Hematopoietic multipotent progenitor cell treated with erythropoietin and hydrocortisone succinate and interleukin-3 and kit ligand, for 15 days (in vitro differentiated cells): ENCODE data around the gene PRKCZ.

Experiments used
- DNase-seq: peaks from one replicate; pipeline ENCODE4 v3.0.0-alpha.2; 2015; ENCODE audit warnings: low spot score

Gene PRKCZ

DNA sequence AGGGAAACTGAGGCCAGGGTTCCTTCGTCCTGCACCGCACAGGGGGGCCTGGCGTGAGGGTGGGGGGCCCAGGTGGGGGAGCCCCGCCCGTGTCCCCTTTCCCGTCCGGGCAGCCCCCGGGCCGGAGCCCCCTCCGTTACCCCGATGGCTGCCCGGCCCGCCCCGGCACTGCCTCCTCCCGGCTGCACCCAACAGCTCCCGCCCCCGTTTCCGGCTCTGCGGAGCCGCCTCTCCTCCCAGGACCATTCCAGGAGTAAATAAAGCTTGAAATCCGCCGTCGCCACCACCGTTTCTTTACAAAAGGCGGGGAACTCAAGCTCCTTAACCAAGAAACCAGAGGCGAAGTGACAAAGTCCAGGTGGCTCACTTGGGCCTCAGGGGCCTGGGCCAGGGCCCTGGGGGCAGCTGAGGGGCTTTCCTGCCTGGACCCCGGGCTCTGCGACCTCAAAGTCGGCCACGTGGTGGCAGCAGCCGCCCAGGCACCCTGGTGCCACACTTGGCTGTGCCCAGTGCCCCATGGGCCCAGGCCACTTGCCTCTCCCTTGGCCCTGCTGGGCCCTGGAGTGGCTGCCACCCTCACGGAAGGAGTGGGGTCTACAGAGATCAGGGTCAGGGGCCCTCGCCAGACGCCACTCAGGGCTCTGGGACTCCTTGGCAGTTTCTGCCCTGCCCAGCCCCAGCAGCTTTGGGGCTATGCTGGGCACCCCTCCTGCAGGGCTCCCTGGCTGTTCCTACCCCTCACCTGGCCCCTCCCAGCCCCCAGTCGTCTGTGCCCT is 144.9 kb downstream of the PRKCZ start:
- peak; percentile 78 for DNase-seq

DNA sequence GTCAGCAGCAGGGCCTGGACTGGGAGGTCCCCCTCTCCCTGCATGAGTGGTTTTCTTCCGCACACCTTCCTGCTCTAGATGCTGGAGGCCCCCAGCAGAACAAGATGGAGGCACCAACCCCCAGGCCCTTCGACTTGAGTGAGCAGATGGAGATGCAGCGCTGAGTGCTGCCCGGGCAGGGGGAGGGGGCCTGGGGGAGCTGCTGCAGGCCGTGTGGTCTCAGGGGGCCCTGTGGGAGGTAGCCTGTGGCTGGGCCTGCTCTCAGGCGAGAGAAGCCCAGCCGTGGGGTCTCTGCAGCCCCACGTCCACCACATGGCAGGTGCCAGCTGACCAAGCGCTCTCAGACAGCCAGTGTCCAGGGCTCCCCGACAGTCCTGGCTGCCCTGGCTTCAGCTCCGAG is 145.6 kb downstream of the PRKCZ start:
- no peak for DNase-seq

GRCh38 chr1:2196901-2197638 is 146.9 kb downstream of the PRKCZ start:
- no peak for DNase-seq

DNA sequence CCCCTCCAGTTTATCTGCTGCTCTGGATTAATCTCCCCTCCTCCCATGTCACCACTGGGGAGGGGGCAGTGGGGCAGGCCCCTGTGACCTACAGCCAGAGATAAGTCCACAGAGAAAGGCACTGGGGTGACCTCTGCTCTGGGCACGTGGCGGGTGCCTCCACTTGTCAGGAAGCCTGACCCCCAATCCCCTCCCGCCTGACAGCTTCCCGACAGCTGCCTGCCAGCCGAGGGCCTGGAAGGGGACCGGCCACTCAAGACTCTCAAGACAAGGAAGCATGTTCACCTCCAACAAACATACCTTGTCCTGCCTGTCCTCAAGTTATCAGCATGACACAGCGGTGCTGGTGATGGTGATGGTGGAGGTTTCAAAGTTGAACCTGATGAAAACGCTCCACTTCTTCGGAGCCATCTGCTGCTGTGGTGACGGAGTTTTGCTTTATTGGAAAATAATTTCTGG is 147.5 kb downstream of the PRKCZ start:
- DNase-seq, result no peak

DNA sequence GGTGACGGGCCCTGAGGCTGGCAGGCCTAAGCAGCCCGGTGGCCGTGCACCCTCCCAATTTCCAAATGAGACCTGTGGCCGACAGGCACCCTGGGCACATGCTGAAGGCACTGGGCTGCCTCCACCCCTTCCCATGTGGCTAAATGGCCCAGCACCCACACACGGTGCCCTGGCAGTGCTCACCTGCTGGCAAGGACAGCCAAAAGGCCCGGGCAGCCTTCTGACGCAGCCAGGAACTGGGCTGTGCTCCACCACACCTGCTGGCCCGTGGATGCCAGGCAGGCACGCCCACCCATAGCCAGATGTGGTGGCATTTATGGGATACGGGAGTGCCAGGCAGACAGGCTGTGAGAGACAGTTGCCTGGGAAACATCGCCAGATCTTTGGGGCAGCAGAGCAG is 148.4 kb downstream of the PRKCZ start:
- DNase-seq, result no peak

DNA sequence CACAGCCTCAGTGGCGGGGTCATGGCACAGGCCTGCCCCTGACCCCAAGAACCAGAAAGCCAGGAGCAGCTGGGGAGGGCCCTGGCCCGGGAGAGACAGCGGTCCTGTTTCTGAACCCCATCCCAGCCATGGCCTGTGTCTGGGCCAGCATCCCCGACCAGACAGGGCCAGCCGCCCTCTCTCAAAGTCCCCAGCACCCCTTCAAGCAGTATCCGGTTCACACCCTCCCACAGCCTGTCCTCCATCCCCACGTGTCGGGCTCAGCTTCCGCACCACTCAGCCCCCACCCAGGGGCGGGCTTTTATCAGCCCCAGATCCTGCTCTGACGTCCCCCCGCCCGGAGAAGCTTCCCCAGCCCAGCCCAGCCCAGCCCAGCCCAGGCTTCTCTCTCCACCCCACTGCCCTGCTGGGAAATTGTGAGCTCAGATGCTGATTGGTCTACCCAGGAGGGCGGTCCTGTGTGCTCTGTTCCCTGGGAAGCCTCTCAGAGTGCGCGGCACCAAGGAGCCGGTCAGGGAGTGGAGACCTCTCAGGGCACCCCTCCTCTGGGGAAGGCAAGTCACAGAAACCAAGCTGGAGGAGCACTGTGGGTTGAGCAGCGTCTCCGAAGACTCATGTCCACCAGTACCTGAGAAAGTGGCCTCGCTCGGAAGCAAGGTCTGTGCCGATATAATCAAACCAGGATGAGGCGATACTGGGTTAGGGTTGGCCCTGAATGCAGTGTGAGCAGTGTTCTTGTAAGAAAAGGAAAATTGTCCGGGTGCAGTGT is 149.0 kb downstream of the PRKCZ start:
- peak; percentile 77 for DNase-seq

DNA sequence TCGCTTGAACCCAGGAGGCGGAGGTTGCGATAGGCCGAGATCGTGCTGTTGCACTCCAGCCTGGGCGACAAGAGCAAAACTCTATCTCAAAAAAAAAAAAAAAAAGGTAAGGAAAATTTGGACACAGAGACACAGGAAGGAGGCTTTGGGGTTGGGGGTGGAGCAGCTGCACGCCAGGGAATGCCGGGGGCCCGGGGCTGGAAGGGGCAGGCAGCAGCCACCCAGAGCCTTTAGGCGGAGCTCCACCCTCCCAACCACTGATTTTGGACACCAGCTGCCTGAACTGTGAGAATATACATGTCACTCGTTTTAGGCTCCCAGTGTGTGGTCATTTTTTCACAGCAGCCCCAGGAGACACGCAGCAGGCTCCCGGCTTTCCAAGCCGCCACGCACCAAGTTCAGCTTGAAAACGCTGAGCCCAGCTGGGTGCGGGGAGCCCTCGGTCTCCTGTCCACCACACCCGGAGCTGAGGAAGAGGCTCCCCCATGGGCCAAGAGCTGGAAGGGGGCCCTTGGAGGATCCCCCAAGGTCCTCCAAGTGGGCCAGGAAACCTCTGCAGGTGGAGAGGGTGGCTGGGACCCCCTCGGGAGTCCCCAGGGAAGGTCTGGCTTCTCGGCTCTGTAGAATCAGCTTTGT is 150.2 kb downstream of the PRKCZ start:
- DNase-seq, result no peak

- no peak for DNase-seq
These were observed 150.9 kb downstream of the PRKCZ start for GRCh38 chr1:2201062-2201461.

DNA sequence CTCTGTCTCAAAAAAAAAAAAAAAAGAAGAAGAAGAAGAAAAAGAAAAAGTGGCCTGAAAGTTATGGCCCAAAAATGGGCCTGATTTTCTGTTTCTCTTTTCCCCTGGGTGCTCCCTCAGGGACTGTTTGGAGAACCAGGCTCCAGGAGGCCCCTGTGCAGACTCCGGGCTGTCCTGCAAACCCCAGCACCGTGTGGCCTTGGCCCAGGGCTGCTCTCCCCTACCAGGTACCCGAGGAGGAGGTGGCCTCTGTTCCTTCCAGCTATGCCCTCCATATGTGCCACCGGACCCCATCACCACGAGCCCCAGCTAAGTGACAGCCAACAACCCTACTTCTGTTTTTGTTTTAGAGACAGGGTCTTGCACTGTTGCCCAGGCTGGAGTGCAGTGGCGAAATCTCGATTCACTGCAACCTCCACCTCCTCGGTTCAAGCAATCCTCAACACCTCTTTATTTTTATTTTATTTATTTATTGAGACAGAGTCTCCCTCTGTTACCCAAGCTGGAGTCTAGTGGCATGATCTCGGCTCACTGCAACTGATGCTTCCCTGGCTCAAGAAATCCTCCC is 151.9 kb downstream of the PRKCZ start:
- no peak for DNase-seq

- DNase-seq, result no peak
These were observed 152.8 kb downstream of the PRKCZ start for GRCh38 chr1:2202843-2203601.

DNA sequence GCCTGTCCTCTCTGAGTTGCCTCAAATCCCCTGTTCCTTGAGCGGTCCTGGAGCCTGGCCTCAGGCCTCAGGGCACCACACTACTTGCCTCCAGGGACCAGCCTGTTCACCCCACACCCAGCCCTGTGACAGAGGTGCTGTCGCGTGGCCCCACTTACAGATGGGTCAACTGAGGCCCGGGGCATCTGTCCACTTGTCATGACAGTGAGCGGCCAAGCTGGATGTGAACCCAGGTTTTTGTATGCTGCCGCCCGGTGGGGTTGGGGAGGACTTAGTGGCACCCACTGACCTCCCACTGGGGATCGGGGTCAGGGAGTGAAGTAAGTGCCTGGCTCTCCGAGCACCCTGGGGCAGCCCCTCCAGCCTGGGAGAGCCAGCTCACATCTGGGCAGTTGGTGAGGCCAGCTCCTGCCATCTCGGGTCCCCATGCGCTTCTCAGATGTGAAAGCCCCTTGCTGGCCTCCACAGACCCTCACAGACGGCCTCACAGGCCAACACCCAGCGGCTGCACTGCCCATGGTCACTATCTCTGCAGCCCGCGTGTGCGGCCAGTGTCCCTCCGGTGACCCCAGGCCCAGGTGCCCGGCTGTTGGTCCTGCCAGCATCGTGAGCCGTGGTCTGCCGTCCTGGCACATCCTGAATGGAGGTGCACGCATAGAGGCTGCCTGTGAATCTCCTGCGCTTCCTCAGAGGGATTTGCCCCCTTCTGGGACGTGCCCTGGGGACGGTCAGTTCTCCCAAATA is 153.6 kb downstream of the PRKCZ start:
- no peak for DNase-seq

GRCh38 chr1:2204415-2205190 is 154.4 kb downstream of the PRKCZ start:
- DNase-seq, result no peak

DNA sequence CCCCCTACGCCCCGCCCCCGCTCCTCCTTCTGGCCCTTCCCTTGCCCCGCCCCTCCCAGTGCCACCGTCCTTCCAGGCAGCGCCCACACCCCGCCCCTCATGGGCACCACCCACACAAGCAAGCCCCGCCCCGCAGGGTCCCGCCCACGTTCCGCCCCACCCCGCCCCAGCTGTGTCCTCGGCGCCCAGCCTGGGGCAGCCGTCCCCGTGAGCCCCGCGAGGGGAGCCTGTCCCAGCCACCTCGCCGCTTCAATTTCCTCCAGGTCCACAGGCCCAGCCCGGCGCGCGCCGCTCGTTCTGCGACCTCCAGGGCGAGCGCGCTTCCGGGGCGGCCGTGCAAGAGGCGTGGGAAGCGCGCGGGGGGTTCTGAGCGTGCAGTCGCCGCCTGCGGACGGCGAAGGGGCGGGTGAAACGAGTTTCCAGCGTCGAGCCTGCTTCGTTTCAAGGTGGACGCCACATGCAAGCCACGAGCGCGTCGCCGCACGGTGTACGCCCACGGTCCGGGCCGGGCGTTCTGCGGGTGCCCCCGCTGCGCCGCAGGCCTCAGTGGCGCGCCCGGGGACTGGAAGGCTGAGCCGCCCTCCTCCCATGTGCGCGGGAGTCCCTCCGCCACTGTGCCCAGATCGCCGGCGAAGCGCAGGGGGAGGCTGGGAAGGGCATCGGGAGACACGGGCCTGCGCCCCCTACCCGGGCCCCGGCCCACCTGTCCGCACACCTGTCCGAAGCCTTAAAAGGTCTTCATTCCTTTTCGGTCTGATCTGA is 155.2 kb downstream of the PRKCZ start:
- DNase-seq, result peak; percentile 91

DNA sequence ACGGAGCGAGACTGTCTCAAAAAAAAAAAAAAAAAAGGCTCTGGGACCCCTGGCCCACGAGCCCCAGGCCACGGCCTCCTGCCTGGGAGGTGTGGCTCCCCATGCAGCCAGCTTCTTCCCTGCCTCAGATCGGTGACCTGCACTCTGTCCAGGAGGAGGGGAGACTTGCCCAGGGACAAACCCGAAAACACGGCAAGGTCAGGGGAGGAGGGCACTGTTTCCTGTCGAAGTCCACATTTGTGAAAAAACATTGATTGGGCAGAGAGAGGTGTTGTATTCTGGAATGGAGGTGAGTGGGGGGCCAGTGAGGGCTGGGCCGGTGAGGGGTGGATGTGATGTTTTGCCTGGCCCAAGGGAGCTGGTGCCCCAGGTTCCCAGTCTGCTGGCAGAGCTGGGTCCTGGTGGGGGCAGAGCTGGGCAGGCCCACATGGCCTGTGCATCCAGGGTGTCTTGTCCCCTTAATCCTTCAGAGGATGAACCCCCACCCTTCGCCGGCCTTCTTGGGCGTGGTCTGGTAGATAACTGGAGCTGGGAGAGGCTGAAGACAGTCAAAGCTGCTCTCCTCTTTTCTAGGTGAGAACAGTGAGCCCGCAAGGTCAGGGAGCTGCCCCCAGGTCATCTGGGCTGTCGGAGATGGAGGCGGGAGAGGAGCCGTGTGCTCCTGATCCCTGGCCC is 156.7 kb downstream of the PRKCZ start:
- DNase-seq, result peak; percentile 55

- DNase-seq, result no peak
These were observed 158.4 kb downstream of the PRKCZ start for GRCh38 chr1:2208309-2209239.

DNA sequence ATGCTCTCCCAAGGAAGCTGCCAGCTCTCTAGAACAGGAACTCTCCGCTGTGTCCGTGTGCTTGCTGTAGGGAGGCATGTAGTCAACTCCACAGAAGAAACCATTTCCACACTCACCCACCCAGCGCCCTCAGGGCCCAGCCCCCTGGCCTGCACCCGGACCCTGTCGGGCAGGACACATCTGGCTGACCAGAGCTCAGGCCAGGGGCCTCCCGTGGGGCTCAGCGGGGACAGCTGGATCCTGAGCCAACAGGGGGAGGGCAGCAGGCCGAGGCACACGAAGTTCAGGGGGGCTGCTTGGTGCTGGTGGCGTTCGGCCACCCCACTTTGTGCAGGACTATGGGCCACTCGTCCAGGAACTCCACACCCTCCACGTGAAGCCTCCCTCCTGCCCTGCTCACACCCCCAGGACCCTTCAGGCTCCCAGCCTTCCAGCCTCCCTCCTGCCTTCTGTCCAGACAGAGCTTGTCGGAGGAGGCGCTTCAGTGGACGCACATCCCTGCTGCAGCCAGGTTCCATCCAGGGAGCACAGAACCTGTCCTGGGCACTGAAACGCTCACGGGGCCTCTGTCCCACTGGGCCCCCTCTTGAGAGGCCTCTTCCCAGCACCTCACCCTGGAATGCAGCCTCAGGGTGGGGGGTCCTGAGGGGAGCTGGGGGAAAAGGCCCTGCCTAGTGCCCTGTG is 159.3 kb downstream of the PRKCZ start:
- no peak for DNase-seq
